Measurements from ENCODE around the gene CD40LG.

CD40LG gene

DNA sequence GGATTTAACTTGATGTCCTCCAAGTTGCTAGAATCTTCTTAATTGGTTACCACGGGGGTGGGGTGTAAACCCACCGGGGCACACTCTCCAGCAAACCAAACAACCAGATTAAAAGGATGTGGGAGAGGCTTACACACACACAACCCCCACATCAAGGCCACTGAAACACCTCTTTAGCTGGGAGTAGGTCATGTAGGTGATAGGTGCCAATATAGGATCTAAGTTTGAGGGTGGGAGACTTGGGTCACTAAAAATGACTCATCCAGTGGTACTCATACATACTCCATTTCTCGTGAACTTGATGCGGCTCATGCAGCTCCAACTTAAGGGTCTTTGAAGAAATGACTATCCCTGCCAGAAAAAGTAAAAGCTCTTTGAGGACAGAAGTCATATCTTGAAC lies 20.5 kb upstream of the CD40LG start:
- TF ChIP-seq, protein P1, sequence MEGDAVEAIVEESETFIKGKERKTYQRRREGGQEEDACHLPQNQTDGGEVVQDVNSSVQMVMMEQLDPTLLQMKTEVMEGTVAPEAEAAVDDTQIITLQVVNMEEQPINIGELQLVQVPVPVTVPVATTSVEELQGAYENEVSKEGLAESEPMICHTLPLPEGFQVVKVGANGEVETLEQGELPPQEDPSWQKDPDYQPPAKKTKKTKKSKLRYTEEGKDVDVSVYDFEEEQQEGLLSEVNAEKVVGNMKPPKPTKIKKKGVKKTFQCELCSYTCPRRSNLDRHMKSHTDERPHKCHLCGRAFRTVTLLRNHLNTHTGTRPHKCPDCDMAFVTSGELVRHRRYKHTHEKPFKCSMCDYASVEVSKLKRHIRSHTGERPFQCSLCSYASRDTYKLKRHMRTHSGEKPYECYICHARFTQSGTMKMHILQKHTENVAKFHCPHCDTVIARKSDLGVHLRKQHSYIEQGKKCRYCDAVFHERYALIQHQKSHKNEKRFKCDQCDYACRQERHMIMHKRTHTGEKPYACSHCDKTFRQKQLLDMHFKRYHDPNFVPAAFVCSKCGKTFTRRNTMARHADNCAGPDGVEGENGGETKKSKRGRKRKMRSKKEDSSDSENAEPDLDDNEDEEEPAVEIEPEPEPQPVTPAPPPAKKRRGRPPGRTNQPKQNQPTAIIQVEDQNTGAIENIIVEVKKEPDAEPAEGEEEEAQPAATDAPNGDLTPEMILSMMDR (conservative IDR thresholded peaks at IDR 0.05; ENCODE audit: low read depth, low read length) = no peak
- DNase-seq (ENCODE audit: low read depth) = no peak
- no peak overlapping the region for H3K4me3 ChIP-seq (ENCODE audit: low read length)

DNA sequence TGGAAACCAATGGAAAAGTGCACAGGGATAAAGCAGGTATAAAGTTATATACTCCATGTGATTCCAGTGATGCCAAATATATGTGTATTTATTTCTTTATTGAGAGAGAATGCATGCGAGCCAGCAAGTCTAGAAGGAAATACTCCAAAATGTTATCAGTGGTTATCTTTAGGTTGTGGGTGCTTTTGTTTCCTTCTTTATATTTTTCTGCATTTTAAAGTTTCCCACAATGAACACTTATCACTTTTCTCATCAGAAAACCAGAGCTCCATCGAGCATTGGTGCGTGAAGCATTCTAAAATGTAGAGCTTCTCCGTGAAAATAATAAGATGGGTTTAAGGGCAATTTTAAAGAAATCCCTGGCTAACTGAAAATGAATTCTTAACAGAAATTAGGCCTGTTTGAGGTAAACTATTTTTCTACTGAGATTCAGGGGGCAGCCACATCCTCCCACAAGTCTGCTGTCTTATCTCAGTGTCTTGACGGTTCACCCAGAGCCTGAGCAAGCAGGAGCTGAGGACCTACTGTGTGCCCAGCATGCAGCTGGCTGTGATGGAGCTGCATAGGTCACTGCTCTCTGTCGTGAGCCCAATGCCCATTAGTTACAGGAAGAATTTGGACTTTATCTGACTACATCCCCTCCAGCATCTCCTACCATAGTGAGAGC lies 18.7 kb upstream of the CD40LG start:
- no peak overlapping the region for H3K4me3 ChIP-seq (ENCODE audit: low read length)
- no peak for DNase-seq (ENCODE audit: low read depth)
- TF ChIP-seq, protein P1 (conservative IDR thresholded peaks at IDR 0.05; ENCODE audit: low read depth, low read length) = no peak

DNA sequence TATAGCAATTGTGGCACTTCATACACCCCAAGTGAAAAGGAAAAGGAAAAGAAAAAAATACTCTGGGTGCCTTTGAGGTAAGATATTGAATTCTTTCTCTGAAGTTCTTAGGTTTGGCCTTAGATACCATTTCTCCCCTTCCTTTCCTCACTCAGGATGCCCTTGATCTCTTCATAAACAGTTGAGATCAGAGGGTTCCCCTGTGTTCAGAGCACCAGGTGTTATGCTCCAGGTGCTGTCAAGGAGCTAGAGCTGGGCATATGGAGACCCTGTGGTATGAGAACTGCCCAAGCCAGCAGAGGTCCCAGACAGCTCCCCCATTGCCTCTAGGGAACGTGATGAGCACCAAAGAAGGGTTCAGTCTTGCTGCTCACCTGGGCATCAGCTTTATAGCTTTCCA lies 17.1 kb upstream of the CD40LG start:
- no peak overlapping the region for H3K4me3 ChIP-seq (ENCODE audit: low read length)
- DNase-seq (ENCODE audit: low read depth) = no peak
- TF ChIP-seq, protein P1 (conservative IDR thresholded peaks at IDR 0.05; ENCODE audit: low read depth, low read length) = no peak

DNA sequence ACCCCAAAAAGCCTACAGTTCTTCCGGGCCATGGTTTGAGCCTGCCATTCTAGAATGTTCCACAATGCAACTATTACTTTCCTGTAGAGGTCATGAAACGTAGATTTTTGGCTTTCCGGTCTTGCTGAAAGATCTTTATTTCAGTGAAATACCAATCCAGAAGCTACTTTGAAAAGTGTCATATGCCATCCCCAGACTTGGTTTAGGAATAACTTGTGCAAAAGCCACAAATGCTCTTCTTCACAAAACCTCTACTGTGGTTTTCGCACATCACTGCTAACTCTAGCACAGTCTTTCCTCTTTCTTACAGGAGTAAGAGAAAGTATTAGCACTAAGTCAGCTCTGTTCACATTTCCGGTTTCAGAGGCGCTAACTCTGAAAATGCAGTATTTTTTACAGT lies 12.7 kb upstream of the CD40LG start:
- no peak for DNase-seq (ENCODE audit: low read depth)
- TF ChIP-seq, protein P1 (conservative IDR thresholded peaks at IDR 0.05; ENCODE audit: low read depth, low read length) = no peak
- H3K4me3 ChIP-seq (ENCODE audit: low read length) = no peak overlapping the region

DNA sequence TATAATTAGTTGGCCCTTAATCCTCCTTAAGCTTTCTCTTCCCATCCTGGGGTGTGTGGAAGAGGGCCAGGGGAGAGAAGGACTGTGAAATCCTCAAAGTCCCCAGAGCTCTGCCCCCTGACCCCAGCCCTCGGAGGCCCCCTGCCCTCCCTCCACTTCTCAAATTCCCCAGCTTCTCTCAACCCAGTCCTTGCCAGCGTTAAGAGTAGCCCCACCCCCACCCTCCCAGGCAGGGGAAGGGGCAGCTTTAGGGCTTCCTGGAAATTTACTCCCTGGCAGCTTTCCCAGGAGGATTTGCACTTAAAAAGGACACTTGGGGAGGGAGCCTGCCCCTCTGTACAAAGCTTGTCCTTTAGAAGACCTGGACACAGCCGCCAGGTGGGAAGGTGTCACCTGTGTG lies 11.8 kb upstream of the CD40LG start:
- no peak overlapping the region for H3K4me3 ChIP-seq (ENCODE audit: low read length)
- peak; percentile 7 for DNase-seq (ENCODE audit: low read depth)
- TF ChIP-seq, protein P1 (conservative IDR thresholded peaks at IDR 0.05; ENCODE audit: low read depth, low read length) = no peak

DNA sequence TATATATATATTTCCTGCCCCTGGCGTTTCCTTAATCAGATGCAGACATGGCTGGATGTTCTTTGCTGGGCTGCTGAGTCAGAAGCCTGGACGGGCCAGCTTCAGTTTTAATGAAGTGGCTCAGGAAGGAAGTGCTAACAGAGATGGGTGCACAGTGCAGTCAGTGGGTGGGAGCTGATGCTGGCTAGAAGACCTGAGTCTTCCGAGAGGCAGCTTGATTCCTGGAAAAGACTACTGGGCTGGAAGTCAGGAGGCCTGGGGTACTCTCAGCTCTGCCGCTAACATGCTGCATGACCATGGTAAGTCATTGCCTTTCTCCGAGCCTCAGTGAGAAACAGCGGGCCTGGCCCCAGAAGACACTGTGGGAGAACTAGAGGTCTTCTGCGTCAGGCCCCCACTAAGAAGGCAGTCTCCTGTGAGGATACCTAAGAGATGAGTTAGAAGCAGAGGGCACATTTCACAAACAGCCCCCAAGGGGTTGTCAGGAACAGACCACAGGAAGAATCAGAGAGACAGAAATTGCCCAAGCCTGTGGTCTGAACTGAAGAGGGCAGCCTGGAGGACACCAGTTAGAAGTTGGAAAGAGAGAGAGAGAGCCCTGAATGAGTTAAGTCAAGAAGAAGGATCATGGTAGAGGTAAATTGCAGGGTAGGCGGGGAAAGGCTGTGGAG lies 8.3 kb upstream of the CD40LG start:
- DNase-seq (ENCODE audit: low read depth) = no peak
- H3K4me3 ChIP-seq (ENCODE audit: low read length) = no peak overlapping the region

More for the DNA sequence above, 8.3 kb upstream of the CD40LG start:
- TF ChIP-seq, protein P1 (conservative IDR thresholded peaks at IDR 0.05; ENCODE audit: low read depth, low read length) = no peak

All from retinal pigment epithelial cell (primary cell).